Keratinocyte (primary cell): Measurements from ENCODE around the gene FCAR. TPM values are rescaled to one million over a fixed set of nuclear protein-coding genes. Genes with fewer than 3 reads are reported as not detected.
"Not testable (repeated sequence)": the region's sequence is repeated elsewhere in the genome, so short reads cannot be mapped to it uniquely, and the experiment has no call there.

ENCODE experiments used
- DNase-seq: peaks from one replicate; pipeline ENCODE4 v3.0.0-alpha.2; 2011; ENCODE audit warnings: low read depth, missing footprints, low spot score
- FAIRE-seq: peaks from 2 replicates; lab custom pipeline; 2011; peaks lifted over from hg19 to GRCh38; lab: Jason Lieb, UNC
- H2AFZ ChIP-seq: 2 replicates; pipeline ENCODE4 v1.6.0; 2012; ENCODE audit warnings: low read length, control low read depth, inconsistent platforms; ENCODE audit not compliant: control insufficient read depth
- H3K27ac ChIP-seq: 2 replicates; pipeline ENCODE4 v1.5.1; 2011; ENCODE audit warnings: low read length; ENCODE audit not compliant: control insufficient read depth, insufficient read depth
- H3K27me3 ChIP-seq: 3 replicates; pipeline ENCODE4 v1.6.0; 2011; ENCODE audit warnings: low read length; ENCODE audit not compliant: control insufficient read depth, insufficient read depth; ENCODE audit errors: extremely low read depth
- H3K36me3 ChIP-seq, 2 experiments: 2 replicates in 1 of 2; 3 replicates in 1 of 2; pipeline ENCODE4 v1.5.1; 2011; ENCODE audit warnings: low read length in 2 of 2, mild to moderate bottlenecking in 1 of 2; ENCODE audit not compliant: control insufficient read depth in 2 of 2, insufficient read depth in 2 of 2; ENCODE audit errors: extremely low read depth in 1 of 2
- H3K4me1 ChIP-seq: 3 replicates; pipeline ENCODE4 v1.5.1; 2011; ENCODE audit warnings: low read length; ENCODE audit not compliant: control insufficient read depth, insufficient read depth; ENCODE audit errors: extremely low read depth
- H3K4me2 ChIP-seq: 3 replicates; pipeline ENCODE4 v1.6.0; 2011; ENCODE audit warnings: low read depth, low read length; ENCODE audit not compliant: control insufficient read depth, insufficient read depth; ENCODE audit errors: extremely low read depth
- H3K4me3 ChIP-seq, 3 experiments: fragments of 200-600 bp in 1 of 3; sonication (generic) in 1 of 3; 2 replicates in 2 of 3; 3 replicates in 1 of 3; pipeline ENCODE4 v1.5.1; 2011 to 2016; ENCODE audit warnings: low read length in 3 of 3, mild to moderate bottlenecking in 3 of 3, control low read depth in 2 of 3, inconsistent platforms in 1 of 3, low read depth in 1 of 3, mixed read lengths in 1 of 3, mixed run types in 1 of 3, moderate library complexity in 1 of 3; ENCODE audit not compliant: control insufficient read depth in 2 of 3, insufficient read depth in 2 of 3; ENCODE audit errors: extremely low read depth in 1 of 3
- H3K79me2 ChIP-seq: 2 replicates; pipeline ENCODE4 v1.6.0; 2012; ENCODE audit warnings: low read length; ENCODE audit not compliant: control insufficient read depth, insufficient read depth
- H3K9ac ChIP-seq: 3 replicates; pipeline ENCODE4 v1.6.0; 2011; ENCODE audit warnings: low read length; ENCODE audit not compliant: control insufficient read depth, insufficient read depth; ENCODE audit errors: extremely low read depth
- H3K9me1 ChIP-seq: 3 replicates; pipeline ENCODE4 v1.6.0; 2011; ENCODE audit warnings: low read length; ENCODE audit not compliant: control insufficient read depth, insufficient read depth; ENCODE audit errors: extremely low read depth
- H3K9me3 ChIP-seq: 2 replicates; pipeline ENCODE4 v1.5.1; 2012; ENCODE audit warnings: low read depth, low read length; ENCODE audit not compliant: control insufficient read depth
- H4K20me1 ChIP-seq: 3 replicates; pipeline ENCODE4 v1.6.0; 2011; ENCODE audit warnings: low read length; ENCODE audit not compliant: control insufficient read depth, insufficient read depth; ENCODE audit errors: extremely low read depth
- EZH2 ChIP-seq: IDR thresholded peaks from one replicate; pipeline ENCODE4 v1.6.1; 2012; ENCODE audit warnings: inconsistent platforms, mild to moderate bottlenecking, low read length, moderate library complexity
- dilution Hi-C: fragments of 300-500 bp; cut with MboI; formaldehyde crosslinking; loops from one replicate; pipeline ENCODE4 v1.7.0; 2020; ENCODE audit warnings: low sequenced_read_pairs; ENCODE audit not compliant: extremely low pct_ligation_motif_present
- polyA plus RNA-seq, 5 experiments: library from polyadenylated mRNA; depleted of rRNA in 3 of 5; stranded (reverse) in 3 of 5; stranded (forward) in 1 of 5; unstranded in 1 of 5; fragments of >200 nt; gene quantifications; 1 replicate in 1 of 5; 2 replicates in 3 of 5; 3 replicates in 1 of 5; pipeline versions ENCODE4 v1.2.1 to v1.2.3, GENCODE V29; 2011 to 2012; ENCODE audit warnings: missing spikeins in 2 of 5, low read depth in 1 of 5, low replicate concordance in 1 of 5
- TF ChIP-seq, protein P1 (sequence below), 3 experiments: IDR thresholded peaks in 1 of 3; conservative IDR thresholded peaks in 1 of 3; optimal IDR thresholded peaks in 1 of 3; 2 replicates in 2 of 3; 3 replicates in 1 of 3; pipeline versions ENCODE3 to v1.5.1; 2011; ENCODE audit warnings: low read length in 3 of 3, mild to moderate bottlenecking in 3 of 3, moderate library complexity in 2 of 3, control low read depth in 1 of 3, inconsistent platforms in 1 of 3; ENCODE audit not compliant: insufficient read depth in 2 of 3; ENCODE audit errors: extremely low read depth in 1 of 3

Gene FCAR
- polyA plus RNA-seq, 1 donor (not counting 4 experiments of a cell fraction or from before 2014, with no cell fraction given) = not detected

DNA sequence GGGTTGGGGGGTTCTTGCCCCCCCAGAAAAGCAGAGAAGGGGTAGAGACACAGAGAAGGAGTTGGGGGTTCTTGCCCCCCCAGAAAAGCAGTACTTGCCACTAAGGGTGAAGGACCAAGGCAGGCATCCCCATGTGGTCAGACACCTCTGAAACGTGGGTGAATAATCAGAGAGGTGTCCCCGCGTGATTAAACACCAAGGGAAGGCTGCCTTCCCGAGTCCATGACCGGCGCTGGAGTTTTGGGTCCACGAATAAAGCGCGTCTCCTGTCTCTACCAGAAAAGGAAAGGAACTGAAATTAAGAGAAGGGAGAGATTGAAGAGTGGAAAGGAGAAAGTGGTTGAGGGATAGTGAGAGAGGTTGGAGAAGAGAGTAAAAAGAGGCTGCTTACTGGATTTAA, 25.6 kb downstream of the FCAR start:
- H3K4me1 ChIP-seq, FAIRE-seq, H4K20me1 ChIP-seq, dilution Hi-C loops, H3K9me1 ChIP-seq, H3K27ac ChIP-seq, DNase-seq, H3K4me2 ChIP-seq, H2AFZ ChIP-seq, H3K36me3 ChIP-seq, H3K9me3 ChIP-seq, H3K9ac ChIP-seq, H3K27me3 ChIP-seq, H3K79me2 ChIP-seq, H3K4me3 ChIP-seq: not testable (repeated sequence)

DNA sequence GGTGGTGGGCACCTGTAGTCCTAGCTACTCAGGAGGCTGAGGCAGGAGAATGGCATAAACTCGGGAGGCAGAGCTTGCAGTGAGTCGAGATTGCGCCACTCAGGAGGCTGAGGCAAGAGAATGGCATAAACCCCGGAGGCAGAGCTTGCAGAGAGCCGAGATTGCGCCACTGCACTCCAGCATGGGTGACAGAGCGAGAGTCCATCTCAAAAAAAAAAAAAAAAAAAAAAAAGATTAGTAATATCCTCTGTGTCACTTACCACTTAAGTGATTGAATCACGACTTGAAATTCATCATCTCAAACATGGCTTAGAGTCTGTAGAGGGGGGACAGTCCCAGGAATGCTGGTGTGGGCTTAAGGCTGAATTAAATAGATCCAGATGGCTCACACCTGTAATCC, 27.1 kb downstream of the FCAR start:
- H4K20me1 ChIP-seq, DNase-seq, H3K27ac ChIP-seq, H3K9me3 ChIP-seq, FAIRE-seq, H3K9me1 ChIP-seq, H3K27me3 ChIP-seq, H3K4me3 ChIP-seq, H3K79me2 ChIP-seq, H2AFZ ChIP-seq, H3K4me1 ChIP-seq, H3K9ac ChIP-seq, H3K4me2 ChIP-seq, H3K36me3 ChIP-seq, dilution Hi-C loops: not testable (repeated sequence)

DNA sequence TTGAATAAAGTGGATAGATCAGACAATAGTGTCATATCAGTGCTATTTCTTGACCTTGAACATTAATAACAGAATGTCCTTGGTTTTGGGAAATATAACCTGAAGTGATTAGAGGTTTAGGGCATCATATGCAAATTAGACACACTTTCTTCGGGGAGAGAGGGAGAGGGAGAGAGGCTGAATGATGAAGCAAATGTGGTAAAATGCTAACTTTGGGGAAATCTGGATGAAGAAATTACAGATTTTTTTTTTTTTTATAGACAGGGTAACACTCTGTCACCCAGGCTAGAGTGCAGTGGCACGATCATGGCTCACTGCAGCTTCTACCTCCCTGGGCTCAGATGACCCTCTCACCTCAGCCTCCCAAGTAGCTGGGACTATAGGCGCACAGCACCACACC, 28.0 kb downstream of the FCAR start:
- Histone ChIP-seq H3K4me2 (no peak overlapping the region), H3K4me1 (no peaks in the 10 kb centered on the region), H3K27me3 (no peaks in the 10 kb centered on the region), H3K9me3 (no peaks in the 10 kb centered on the region), H3K27ac (no peak overlapping the region), H3K9ac (no peak overlapping the region), H3K79me2 (no peaks in the 10 kb centered on the region), H2AFZ (no peak overlapping the region), H4K20me1 (no peaks in the 10 kb centered on the region), H3K4me3 (no peak overlapping the region), H3K9me1 (no peaks in the 10 kb centered on the region), H3K36me3 (no peaks in the 10 kb centered on the region)
- FAIRE-seq (no peak), DNase-seq (no peak)
- TF ChIP-seq EZH2 = no peak
- TF ChIP-seq, protein P1, sequence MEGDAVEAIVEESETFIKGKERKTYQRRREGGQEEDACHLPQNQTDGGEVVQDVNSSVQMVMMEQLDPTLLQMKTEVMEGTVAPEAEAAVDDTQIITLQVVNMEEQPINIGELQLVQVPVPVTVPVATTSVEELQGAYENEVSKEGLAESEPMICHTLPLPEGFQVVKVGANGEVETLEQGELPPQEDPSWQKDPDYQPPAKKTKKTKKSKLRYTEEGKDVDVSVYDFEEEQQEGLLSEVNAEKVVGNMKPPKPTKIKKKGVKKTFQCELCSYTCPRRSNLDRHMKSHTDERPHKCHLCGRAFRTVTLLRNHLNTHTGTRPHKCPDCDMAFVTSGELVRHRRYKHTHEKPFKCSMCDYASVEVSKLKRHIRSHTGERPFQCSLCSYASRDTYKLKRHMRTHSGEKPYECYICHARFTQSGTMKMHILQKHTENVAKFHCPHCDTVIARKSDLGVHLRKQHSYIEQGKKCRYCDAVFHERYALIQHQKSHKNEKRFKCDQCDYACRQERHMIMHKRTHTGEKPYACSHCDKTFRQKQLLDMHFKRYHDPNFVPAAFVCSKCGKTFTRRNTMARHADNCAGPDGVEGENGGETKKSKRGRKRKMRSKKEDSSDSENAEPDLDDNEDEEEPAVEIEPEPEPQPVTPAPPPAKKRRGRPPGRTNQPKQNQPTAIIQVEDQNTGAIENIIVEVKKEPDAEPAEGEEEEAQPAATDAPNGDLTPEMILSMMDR (optimal IDR thresholded peaks at IDR 0.05 in 1 of 3, IDR thresholded peaks at IDR 0.05 in 1 of 3, conservative IDR thresholded peaks at IDR 0.05 in 1 of 3; ENCODE audit: extremely low read depth in 1 of 3, insufficient read depth in 2 of 3, low read length in 3 of 3) = no peak
- dilution Hi-C loops = no loop called here
